ENCODE results near the gene FRYL. TPM values are rescaled to one million over a fixed set of nuclear protein-coding genes. Genes with fewer than 3 reads are reported as not detected.
"Not testable (repeated sequence)": the region's sequence is repeated elsewhere in the genome, so short reads cannot be mapped to it uniquely, and the experiment has no call there.

FRYL gene
- total and polyA plus RNA-seq, 2 of the 8 experiments (the other 6 are each of a cell fraction or from before 2014, with no cell fraction given), result 8.0 to 36.5 TPM

DNA sequence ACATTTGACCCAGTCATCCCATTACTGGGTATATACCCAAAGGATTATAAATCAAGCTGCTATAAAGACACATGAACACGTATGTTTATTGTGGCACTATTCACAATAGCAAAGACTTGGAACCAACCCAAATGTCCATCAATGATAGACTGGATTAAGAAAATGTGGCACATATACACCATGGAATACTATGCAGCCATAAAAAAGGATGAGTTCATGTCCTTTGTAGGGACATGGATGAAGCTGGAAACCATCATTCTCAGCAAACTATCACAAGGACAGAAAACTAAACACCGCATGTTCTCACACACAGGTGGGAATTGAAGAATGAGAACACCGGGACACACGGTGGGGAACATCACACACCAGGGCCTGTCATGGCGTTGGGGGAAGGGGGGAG lies 21.4 kb downstream of the FRYL start:
- H2AK5ac ChIP-seq (ENCODE audit: low read depth, low read length); H3K9me3 ChIP-seq (ENCODE audit: insufficient read depth in 2 of 2, low read depth in 1 of 2, low read length in 1 of 2); CTCF ChIA-PET (ENCODE audit: partially characterized antibody); H3K36me3 ChIP-seq (ENCODE audit: control insufficient read depth in 2 of 4, insufficient read depth in 4 of 4, low read length in 3 of 4); H3K27me3 ChIP-seq (replicated peaks in 1 of 4; ENCODE audit: control insufficient read depth in 3 of 4, extremely low read depth in 1 of 4, insufficient read depth in 3 of 4, low read length in 3 of 4); H4K5ac ChIP-seq (ENCODE audit: insufficient read length, low read depth, low read length); H2AFZ ChIP-seq (ENCODE audit: low read length); H2BK12ac ChIP-seq (ENCODE audit: low read depth, low read length); H2BK15ac ChIP-seq (ENCODE audit: low read length); H4K91ac ChIP-seq (replicated peaks; ENCODE audit: insufficient read length, low read length); H3K4me3 ChIP-seq (ENCODE audit: extremely low read depth in 1 of 4, insufficient read depth in 2 of 4, low read depth in 3 of 4, low read length in 4 of 4); DNase-seq (ENCODE audit: low read depth in 1 of 2, low spot score in 2 of 2); H2BK5ac ChIP-seq (ENCODE audit: low read depth, low read length); H3K4me1 ChIP-seq (replicated peaks in 1 of 4; ENCODE audit: control insufficient read depth in 3 of 4, insufficient read depth in 4 of 4, low read length in 3 of 4); H3K27ac ChIP-seq (ENCODE audit: low read depth, low read length); H2BK20ac ChIP-seq (ENCODE audit: low read length); H3K56ac ChIP-seq (replicated peaks; ENCODE audit: insufficient read length, low read depth, low read length); H3K23me2 ChIP-seq (ENCODE audit: low read depth, low read length); H2BK120ac ChIP-seq (replicated peaks; ENCODE audit: low read depth, low read length); FAIRE-seq; H3K9ac ChIP-seq (replicated peaks in 1 of 4; ENCODE audit: extremely low read depth in 1 of 4, low read depth in 3 of 4, low read length in 3 of 4); H3K23ac ChIP-seq (ENCODE audit: insufficient read length); H3K4ac ChIP-seq (replicated peaks; ENCODE audit: insufficient read length, low read depth, low read length); H3K79me1 ChIP-seq (ENCODE audit: low read depth, low read length); H3K14ac ChIP-seq (ENCODE audit: insufficient read length); H3K4me2 ChIP-seq (ENCODE audit: insufficient read depth in 1 of 2, low read depth in 2 of 2, low read length in 2 of 2); H4K20me1 ChIP-seq (replicated peaks in 1 of 2; ENCODE audit: control insufficient read depth in 1 of 2, insufficient read depth in 2 of 2, low read length in 2 of 2); H4K8ac ChIP-seq (ENCODE audit: extremely low read depth, insufficient read depth, low read length); H3K18ac ChIP-seq (ENCODE audit: extremely low read depth, low read length): not testable (repeated sequence)
- WGBS, 2 experiments (ENCODE audit: extremely low coverage in 1 of 2, insufficient coverage in 1 of 2, insufficient read length in 1 of 2, insufficient replicate concordance in 2 of 2, low coverage in 1 of 2, low lambda C conversion rate in 2 of 2, missing lambda C conversion rate in 1 of 2), result 94% methylated on average over 5 of the region's 5 CpGs; no CpG with 5 or more reads in 1 of the 2 experiments
- peaks cover 4 to 83% of the 10 kb centered on the region in 2 experiments; a peak in 3 of 4 replicates for H3K79me2 ChIP-seq (ENCODE audit: control insufficient read depth in 1 of 2, insufficient read depth in 2 of 2, low read length in 2 of 2)
- POLR2A ChIA-PET (ENCODE audit: partially characterized antibody), result interaction anchor here (2.0 kb wide), 1 partner anchor 22 kb away, joined by 5 read pairs; the partner anchor contains the start of gene FRYL

Measured in H1 (cell line).